Dermis microvascular lymphatic vessel endothelial cell (primary cell): ENCODE data around the gene TMC7. TPM values are rescaled to one million over a fixed set of nuclear protein-coding genes. Genes with fewer than 3 reads are reported as not detected.

Source experiments
- DNase-seq, 2 donors: peaks; one replicate each; pipeline versions ENCODE4 v3.0.0 to v3.0.0-alpha.2; 2010; ENCODE audit warnings: low read depth in 2 of 2
- total RNA-seq: library from RNA; depleted of rRNA; stranded (reverse); fragments of >200 nt; gene quantifications from 2 replicates; pipeline ENCODE4 v1.2.1, GENCODE V29; 2014

The TMC7 gene
- total RNA-seq, 1 donor from 2014 or later: 2.2 TPM

GRCh38 chr16:19029980-19030379 lies 46.2 kb downstream of the TMC7 start:
- peak in 1 of 2 donors; percentile 55 for DNase-seq

- no peak for DNase-seq
Measured at GRCh38 chr16:19031738-19032137, 48.0 kb downstream of the TMC7 start.

DNA sequence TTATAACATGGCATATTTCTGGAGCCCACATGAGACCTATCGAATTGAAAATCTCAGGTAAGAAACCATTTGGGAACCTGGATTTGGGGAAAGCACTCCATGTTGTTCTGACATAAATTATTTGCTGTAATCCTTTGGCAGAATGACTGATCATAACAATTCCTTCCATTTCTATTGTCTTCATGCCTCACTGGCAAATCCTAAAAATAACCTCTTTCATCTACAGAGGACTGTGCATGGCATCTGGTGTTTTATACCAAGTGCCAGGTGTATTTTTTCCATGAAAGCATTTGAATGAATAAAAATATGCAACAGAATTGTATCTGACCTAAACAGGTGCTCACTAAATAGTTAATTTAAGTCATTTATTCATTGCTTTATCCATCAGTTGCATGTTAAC lies 50.0 kb downstream of the TMC7 start:
- no peak for DNase-seq

DNA sequence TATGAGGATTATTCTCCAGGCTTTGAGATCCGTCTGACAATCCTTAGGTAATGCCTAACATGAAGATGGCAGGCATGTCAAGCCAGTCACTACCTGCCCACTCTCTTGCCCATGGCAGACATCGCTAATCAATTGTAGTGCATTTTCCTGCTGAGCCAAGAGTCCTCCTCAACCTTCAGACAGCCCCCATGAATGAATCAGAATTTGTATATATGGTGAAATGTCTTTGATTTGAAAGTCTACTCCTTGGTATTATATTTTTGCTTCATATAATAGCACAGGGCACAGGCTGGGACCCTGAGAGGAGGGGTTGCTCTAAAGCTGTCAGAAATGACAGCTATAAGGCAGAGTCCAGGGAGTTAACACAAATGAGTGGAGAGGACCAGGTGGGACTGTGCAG lies 56.7 kb downstream of the TMC7 start:
- no peak for DNase-seq

DNA sequence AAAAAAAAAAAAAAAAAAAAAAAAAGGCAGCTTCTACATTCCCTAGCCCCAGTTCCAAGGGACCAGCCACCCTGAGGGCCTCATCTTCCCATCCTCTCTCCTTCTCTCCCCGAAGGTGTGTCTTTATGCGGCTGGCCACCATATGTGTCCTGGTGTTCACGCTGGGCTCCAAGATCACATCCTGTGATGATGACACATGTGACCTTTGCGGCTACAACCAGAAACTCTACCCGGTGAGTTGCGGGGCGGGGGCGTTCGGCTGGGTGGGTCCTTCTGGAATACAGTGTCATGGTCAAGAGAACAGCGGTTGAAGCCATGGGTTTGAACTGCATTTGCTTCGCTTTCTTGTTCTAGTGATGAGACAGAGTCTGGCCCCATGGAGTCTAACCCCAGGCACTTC lies 61.0 kb downstream of the TMC7 start:
- no peak for DNase-seq

GRCh38 chr16:19046062-19046461 lies 62.3 kb downstream of the TMC7 start:
- no peak for DNase-seq

DNA sequence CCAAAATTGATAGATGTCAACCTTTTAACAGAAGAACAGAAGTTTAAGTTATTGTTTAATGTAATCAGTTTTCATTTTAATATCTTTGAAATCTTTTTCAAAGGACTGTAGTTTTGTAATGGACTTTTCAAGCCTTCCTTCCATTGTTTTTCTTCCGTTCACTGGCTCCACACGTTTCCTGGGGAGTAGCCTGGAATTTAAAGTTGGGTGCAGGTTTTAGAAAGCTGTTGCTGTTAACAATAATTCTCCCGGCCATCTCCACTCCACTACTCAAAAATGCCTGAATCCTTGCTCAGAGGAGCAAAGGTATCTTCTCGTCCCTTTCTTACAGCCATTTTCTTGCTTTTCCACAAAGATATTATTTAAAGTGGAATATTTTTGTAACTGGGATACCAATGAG lies 79.0 kb downstream of the TMC7 start:
- DNase-seq: peak; percentile 15 to 46

- DNase-seq: no peak
Measured at GRCh38 chr16:19066988-19067348, 83.2 kb downstream of the TMC7 start.

GRCh38 chr16:19067349-19068236 lies 83.9 kb downstream of the TMC7 start, which contains the start of gene COQ7:
Gene COQ7 (plus strand): TSS chr16:19067614. CDS start chr16:19067665, 51 bp downstream.
- DNase-seq: peak; percentile 100

- DNase-seq: no peak
Measured at GRCh38 chr16:19068237-19068815, 84.6 kb downstream of the TMC7 start.

DNA sequence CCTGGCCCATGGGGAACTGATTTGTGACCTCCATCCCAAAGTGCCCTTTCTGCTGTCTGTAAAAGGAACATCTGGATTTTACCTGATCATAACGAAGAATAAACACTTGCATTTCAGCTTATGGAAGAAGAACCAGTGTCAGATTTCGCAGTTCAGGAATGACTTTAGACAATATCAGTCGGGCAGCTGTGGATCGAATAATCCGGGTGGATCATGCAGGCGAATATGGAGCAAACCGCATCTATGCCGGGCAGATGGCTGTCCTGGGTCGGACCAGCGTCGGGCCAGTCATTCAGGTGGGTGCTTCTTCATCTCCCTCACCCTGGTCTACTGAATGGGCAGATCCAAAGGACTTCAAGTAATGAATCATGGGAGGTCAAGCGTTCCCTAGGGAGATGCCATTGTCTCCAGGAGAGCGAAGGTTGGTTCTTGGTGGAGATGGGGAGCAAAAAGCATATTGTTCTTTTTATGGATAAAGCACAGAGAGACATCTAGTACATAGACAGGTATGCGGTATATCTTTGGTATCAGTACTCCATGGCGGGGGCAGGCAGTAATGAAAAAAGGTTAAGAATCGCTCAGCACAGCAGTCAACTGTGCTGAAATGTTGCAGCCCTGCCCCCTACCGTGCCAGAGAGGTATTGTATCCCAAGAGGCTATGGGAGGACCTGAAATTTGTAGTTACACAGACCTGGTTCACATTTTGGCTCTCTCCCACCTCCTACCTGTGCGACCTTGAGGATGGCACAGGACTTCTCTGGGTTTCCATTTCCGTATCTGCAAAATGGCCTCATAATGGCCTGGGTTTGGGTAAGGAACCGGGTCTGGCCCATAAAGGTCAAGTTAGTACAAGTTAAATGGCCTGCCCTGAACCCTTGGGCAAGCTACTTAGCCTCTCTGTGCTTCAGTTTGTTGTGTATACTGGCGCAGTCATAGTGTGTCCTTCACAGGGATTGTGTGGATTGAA lies 88.4 kb downstream of the TMC7 start:
- peak; percentile 61 to 76 for DNase-seq

DNA sequence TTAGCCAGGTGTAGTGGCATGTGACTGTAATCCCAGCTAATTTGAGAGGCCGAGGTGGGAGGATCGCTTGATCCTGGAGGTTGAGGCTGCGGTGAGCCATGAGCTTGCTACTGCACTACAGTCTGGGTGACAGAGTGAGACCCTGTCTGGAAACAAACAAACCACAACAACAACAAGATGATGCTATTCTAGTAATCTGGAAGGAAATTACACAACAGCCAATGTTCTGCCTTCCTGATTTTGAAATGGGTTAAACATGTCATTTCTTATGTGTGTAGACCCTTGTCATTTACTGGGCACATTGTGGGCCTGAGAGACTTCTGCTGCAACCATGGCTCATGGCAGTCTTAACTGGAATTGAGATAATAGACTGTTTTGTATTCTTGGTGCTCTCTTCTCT lies 89.6 kb downstream of the TMC7 start:
- no peak for DNase-seq

GRCh38 chr16:19073863-19074262 lies 90.1 kb downstream of the TMC7 start:
- no peak for DNase-seq

- DNase-seq: no peak
Measured at GRCh38 chr16:19075511-19075910, 91.8 kb downstream of the TMC7 start.

- DNase-seq: no peak
Measured at GRCh38 chr16:19077879-19078278, 94.1 kb downstream of the TMC7 start.

DNA sequence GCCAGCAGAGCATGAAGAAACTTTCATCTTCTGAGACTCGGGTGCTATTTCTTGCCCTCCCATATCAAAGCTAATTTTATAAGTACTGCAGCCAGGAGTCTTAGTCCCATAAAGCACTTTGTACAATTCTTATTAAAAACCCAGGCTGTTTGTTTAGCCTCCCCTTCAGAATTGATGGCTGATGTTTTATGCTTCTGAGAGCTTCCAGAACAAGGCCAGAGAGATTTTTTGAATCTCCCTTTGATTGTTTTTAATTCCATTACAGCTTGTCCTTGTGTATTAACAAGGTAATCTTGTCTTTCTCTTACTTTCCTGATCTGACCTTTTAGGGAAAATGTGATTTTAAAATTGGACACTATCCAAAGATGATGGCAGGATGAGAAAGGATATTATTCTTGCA lies 99.9 kb downstream of the TMC7 start:
- DNase-seq: no peak

DNA sequence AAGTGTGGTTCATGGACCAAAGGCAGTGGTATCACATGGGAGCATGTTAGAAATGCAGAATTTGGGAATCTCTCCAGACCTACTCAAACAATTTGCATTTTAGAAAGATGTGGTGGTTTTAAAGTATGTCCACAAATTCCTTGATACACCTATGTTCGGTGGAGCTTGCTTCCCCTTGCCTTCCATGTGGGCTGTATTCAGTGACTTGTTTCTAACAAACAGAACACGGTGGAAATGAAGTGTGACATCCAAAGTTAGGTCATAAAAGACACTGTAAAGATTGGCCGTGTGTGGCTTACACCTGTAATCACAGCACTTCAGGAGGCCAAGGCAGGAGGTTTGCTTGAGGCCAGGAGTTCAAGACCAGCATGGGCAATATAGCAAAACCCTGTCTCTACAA lies 100.4 kb downstream of the TMC7 start:
- DNase-seq: no peak

DNA sequence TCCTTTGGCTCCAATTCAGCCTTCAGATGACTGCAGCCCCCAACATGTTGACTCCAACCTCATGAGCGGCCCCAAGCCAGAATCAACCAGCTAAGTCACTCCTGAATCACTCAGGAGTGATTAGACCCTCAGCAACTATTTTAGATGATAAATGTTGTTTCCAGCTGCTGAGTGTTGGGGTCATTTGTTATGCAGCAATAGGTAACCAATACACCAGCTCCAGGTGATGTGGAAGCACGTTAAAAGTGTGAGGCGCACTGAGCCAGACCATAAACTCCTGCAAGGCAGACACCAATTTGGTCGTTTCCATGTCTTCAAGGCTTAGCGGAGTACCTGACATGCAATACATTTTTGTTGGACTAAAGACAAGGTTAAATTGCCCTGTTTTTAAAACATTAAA lies 101.1 kb downstream of the TMC7 start:
- DNase-seq: no peak

DNA sequence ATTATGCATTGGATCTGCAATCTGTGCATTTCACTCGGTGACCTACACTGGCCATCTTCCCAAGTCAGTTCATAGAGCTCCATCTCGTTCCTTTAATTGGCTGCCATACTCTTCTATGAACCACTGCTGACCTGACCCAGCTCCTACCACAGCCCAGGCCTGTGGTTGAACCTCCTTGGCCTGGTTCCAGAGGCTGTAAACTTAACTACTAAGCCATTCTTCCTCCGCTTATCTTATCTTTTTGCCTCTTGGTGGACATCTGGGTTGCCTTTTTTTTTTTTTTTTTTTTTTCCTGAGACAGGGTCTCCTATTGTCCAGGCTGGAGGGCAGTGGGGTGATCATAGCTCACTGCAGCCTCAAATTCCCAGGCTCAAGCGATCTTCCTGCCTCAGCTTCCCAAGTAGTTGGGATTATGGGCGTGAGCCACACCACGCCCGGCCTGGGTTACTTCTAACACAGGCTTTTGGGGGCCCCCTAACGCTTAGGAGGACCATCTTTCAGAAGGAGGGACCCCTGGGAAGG lies 102.0 kb downstream of the TMC7 start:
- DNase-seq: peak in 1 of 2 donors; percentile 26

- peak; percentile 88 to 94 for DNase-seq
Measured at GRCh38 chr16:19086322-19087199, 102.8 kb downstream of the TMC7 start.
